ENCODE data around the gene ANGEL2. TPM values are rescaled to one million over a fixed set of nuclear protein-coding genes. Genes with fewer than 3 reads are reported as not detected.
"Not testable (repeated sequence)": the region's sequence is repeated elsewhere in the genome, so short reads cannot be mapped to it uniquely, and the experiment has no call there.

The ANGEL2 gene
- total and polyA plus RNA-seq, 2 experiments from 2014 or later, result 11.8 to 34.8 TPM

DNA sequence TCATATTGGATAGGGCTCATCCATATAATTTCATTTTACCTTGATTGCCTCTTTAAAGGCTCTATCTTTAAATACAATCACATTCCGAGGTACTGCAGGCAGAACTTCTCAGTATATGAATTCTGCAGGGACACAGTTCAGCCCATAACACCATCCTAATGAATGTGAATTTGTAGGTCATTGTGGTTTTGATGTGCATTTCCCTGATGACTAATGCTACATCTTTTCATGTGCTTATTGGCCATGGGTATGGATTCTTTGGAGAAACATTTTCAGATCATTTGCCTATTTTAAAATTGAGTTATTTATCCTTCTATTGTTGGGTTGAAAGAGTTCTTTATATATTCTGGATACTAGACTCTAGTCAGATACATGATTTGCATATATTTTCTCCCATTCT is 25.8 kb upstream of the ANGEL2 start:
- Histone ChIP-seq H3K4me3 (no peak overlapping the region), H3K79me2 (no peaks in the 10 kb centered on the region), H3K36me3 (replicated peaks; ENCODE audit: insufficient read depth, low read depth) (no peaks in the 10 kb centered on the region), H3K27me3 (no peaks in the 10 kb centered on the region), H3K9me3 (ENCODE audit: low read depth) (no peaks in the 10 kb centered on the region), H3K27ac (no peak overlapping the region), H3K4me1 (ENCODE audit: insufficient read depth) (peaks cover 13% of the 10 kb centered on the region), H3K9me2 (replicated peaks; ENCODE audit: insufficient read depth) (no peaks in the 10 kb centered on the region), H3K4me2 (no peak overlapping the region), H4K20me1 (ENCODE audit: insufficient read depth, poor library complexity, severe bottlenecking) (no peaks in the 10 kb centered on the region), H2AFZ (no peak overlapping the region)
- WGBS (ENCODE audit: low lambda C conversion rate, missing lambda C conversion rate), result 95% methylated on average over 1 of the region's 1 CpG
- no peak for DNase-seq (ENCODE audit: low spot score)
- TF ChIP-seq EZH2phosphoT487 (IDR thresholded peaks at IDR 0.05; ENCODE audit: low read depth, severe bottlenecking, unreplicated experiment) (no peak), EZH2 (IDR thresholded peaks at IDR 0.05; ENCODE audit: borderline replicate concordance) (no peak)
- TF ChIP-seq, protein P1, sequence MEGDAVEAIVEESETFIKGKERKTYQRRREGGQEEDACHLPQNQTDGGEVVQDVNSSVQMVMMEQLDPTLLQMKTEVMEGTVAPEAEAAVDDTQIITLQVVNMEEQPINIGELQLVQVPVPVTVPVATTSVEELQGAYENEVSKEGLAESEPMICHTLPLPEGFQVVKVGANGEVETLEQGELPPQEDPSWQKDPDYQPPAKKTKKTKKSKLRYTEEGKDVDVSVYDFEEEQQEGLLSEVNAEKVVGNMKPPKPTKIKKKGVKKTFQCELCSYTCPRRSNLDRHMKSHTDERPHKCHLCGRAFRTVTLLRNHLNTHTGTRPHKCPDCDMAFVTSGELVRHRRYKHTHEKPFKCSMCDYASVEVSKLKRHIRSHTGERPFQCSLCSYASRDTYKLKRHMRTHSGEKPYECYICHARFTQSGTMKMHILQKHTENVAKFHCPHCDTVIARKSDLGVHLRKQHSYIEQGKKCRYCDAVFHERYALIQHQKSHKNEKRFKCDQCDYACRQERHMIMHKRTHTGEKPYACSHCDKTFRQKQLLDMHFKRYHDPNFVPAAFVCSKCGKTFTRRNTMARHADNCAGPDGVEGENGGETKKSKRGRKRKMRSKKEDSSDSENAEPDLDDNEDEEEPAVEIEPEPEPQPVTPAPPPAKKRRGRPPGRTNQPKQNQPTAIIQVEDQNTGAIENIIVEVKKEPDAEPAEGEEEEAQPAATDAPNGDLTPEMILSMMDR (IDR thresholded peaks at IDR 0.05; ENCODE audit: poor library complexity), result no peak

DNA sequence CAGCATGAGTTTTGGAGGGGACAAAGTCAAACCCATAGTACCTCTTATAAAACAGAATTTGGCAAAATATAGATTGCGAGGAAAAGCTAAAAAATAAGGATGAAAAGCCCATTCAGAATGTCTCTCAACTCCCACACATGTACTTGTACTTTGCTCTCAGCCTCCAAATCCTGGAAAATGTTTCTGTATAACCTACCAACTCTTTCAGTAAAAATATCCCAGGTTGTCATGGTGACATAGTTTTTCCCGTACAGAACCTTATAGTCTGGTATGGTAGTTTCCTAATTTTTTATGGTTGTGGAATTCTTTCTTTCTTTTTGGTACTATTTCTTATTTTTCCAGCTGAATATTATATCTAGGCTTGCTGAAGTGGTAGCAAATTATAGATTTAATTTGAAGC is 19.9 kb upstream of the ANGEL2 start:
- no peak for TF ChIP-seq EZH2phosphoT487 (IDR thresholded peaks at IDR 0.05; ENCODE audit: low read depth, severe bottlenecking, unreplicated experiment)
- TF ChIP-seq, protein P1 (IDR thresholded peaks at IDR 0.05; ENCODE audit: poor library complexity), result no peak
- TF ChIP-seq EZH2 (IDR thresholded peaks at IDR 0.05; ENCODE audit: borderline replicate concordance), result no peak
- Histone ChIP-seq H3K9me3 (ENCODE audit: low read depth) (no peaks in the 10 kb centered on the region), H3K4me3 (no peak overlapping the region), H3K36me3 (replicated peaks; ENCODE audit: insufficient read depth, low read depth) (no peaks in the 10 kb centered on the region), H2AFZ (no peak overlapping the region), H3K4me2 (no peak overlapping the region), H3K27ac (no peak overlapping the region), H4K20me1 (ENCODE audit: insufficient read depth, poor library complexity, severe bottlenecking) (no peaks in the 10 kb centered on the region), H3K4me1 (ENCODE audit: insufficient read depth) (no peaks in the 10 kb centered on the region), H3K79me2 (no peaks in the 10 kb centered on the region), H3K27me3 (no peaks in the 10 kb centered on the region), H3K9me2 (replicated peaks; ENCODE audit: insufficient read depth) (no peaks in the 10 kb centered on the region)
- WGBS (ENCODE audit: low lambda C conversion rate, missing lambda C conversion rate), result 90% methylated on average over 2 of the region's 2 CpGs
- no peak for DNase-seq (ENCODE audit: low spot score)

DNA sequence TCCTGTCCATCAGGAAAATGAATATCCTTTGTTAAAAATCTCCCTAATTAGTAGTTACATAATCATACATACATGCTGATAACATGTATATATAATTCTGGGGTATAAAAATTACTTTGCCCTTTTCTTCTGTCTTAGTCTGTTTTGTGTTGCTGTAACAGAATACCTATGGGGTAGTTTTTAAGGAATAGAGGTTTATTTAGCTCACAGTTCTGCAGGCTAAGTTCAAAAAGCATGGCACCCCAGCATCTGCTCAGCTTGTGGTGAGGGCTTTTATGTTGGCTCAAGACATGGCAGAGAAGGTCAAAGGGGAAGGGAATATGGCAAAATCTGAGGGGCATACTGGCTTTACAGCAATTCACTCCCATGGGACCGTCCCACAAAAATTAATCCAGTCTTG is 19.0 kb upstream of the ANGEL2 start:
- Histone ChIP-seq H2AFZ (no peak overlapping the region), H4K20me1 (ENCODE audit: insufficient read depth, poor library complexity, severe bottlenecking) (no peaks in the 10 kb centered on the region), H3K9me3 (ENCODE audit: low read depth) (no peaks in the 10 kb centered on the region), H3K36me3 (replicated peaks; ENCODE audit: insufficient read depth, low read depth) (no peaks in the 10 kb centered on the region), H3K27ac (no peak overlapping the region), H3K79me2 (no peaks in the 10 kb centered on the region), H3K4me2 (no peak overlapping the region), H3K4me1 (ENCODE audit: insufficient read depth) (no peaks in the 10 kb centered on the region), H3K27me3 (no peaks in the 10 kb centered on the region), H3K9me2 (replicated peaks; ENCODE audit: insufficient read depth) (no peaks in the 10 kb centered on the region), H3K4me3 (no peak overlapping the region)
- TF ChIP-seq EZH2 (IDR thresholded peaks at IDR 0.05; ENCODE audit: borderline replicate concordance), result no peak
- DNase-seq (ENCODE audit: low spot score), result no peak
- WGBS (ENCODE audit: low lambda C conversion rate, missing lambda C conversion rate), result 100% methylated on average over 1 of the region's 1 CpG

DNA sequence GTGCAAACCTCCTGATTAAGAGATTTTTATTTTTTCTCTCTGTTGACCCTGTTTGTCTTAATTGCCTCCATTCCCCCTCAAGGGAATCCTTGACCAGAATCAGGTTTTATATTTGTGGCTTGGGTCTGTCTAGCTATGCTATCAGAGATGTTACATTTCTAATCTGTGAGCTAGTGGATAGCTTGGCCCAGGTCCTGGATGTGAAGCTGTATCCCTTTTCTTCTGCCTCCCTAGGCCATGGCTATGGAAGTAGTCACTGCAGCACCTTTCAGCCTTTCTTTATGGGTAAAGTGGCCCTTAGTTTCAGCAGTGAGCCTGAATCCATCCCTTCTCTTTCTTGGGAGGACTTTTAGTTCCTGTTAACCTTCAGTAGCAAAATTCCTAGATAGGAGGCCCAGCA is 17.0 kb upstream of the ANGEL2 start:
- Histone ChIP-seq H3K79me2 (no peaks in the 10 kb centered on the region), H4K20me1 (ENCODE audit: insufficient read depth, poor library complexity, severe bottlenecking) (no peaks in the 10 kb centered on the region), H3K4me3 (no peak overlapping the region), H3K36me3 (replicated peaks; ENCODE audit: insufficient read depth, low read depth) (no peaks in the 10 kb centered on the region), H3K4me2 (no peak overlapping the region), H3K4me1 (ENCODE audit: insufficient read depth) (no peaks in the 10 kb centered on the region), H3K9me2 (replicated peaks; ENCODE audit: insufficient read depth) (no peaks in the 10 kb centered on the region), H3K27ac (no peak overlapping the region), H3K9me3 (ENCODE audit: low read depth) (no peaks in the 10 kb centered on the region), H3K27me3 (no peaks in the 10 kb centered on the region), H2AFZ (no peak overlapping the region)
- DNase-seq (ENCODE audit: low spot score), result no peak
- TF ChIP-seq, protein P1 (IDR thresholded peaks at IDR 0.05; ENCODE audit: poor library complexity), result no peak
- TF ChIP-seq EZH2 (IDR thresholded peaks at IDR 0.05; ENCODE audit: borderline replicate concordance) (no peak), EZH2phosphoT487 (IDR thresholded peaks at IDR 0.05; ENCODE audit: low read depth, severe bottlenecking, unreplicated experiment) (no peak)

DNA sequence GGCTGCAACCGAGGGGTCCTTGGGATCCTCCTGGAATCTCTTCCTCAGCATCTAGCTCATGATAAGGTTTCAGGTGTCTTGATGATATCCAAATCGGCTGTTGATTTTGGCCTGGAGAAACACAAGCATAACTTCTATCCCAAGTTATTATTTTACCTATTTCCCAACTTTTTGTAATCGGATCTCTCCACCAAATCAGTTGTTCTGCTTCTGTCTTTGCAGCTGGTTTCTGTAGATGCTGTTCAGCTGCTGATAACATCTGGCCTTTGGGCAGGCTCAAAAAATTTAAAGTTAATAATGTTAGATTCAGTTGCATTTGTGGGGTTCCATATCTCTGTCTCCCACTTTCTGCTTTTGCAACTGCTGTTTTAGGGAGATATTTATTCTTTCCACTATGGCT is 11.4 kb upstream of the ANGEL2 start:
- WGBS (ENCODE audit: low lambda C conversion rate, missing lambda C conversion rate), result 92% methylated on average over 3 of the region's 3 CpGs
- H3K4me1 ChIP-seq (ENCODE audit: insufficient read depth); H3K4me2 ChIP-seq: not testable (repeated sequence)

More for the DNA sequence above, 11.4 kb upstream of the ANGEL2 start:
- H3K9me2 ChIP-seq (replicated peaks; ENCODE audit: insufficient read depth); H3K27me3 ChIP-seq; H3K36me3 ChIP-seq (replicated peaks; ENCODE audit: insufficient read depth, low read depth); H3K79me2 ChIP-seq; H4K20me1 ChIP-seq (ENCODE audit: insufficient read depth, poor library complexity, severe bottlenecking); DNase-seq (ENCODE audit: low spot score); H3K9me3 ChIP-seq (ENCODE audit: low read depth); H3K4me3 ChIP-seq; H2AFZ ChIP-seq; H3K27ac ChIP-seq: not testable (repeated sequence)
